Activated CD8-positive, alpha-beta memory T cell treated with anti-CD3 and anti-CD28 coated beads, Interleukin-2, amount 50 U/mL, for 24 hours (primary cell): ENCODE data around the gene NRXN3.

Experiments
- DNase-seq: peaks from one replicate; pipeline ENCODE4 v3.0.0-alpha.2; 2020; ENCODE audit errors: extremely low read depth

NRXN3 gene

GRCh38 chr14:79862045-79862444 is 1691.9 kb downstream of the NRXN3 start:
- DNase-seq: no peak

- DNase-seq: no peak
Measured at GRCh38 chr14:79871136-79871535, 1701.0 kb downstream of the NRXN3 start.

GRCh38 chr14:79878229-79878628 is 1708.1 kb downstream of the NRXN3 start:
- DNase-seq: no peak

GRCh38 chr14:79878785-79879184 is 1708.6 kb downstream of the NRXN3 start:
- no peak for DNase-seq

- no peak for DNase-seq
Measured at GRCh38 chr14:79881299-79881698, 1711.1 kb downstream of the NRXN3 start.

- no peak for DNase-seq
Measured at GRCh38 chr14:79890527-79890926, 1720.4 kb downstream of the NRXN3 start.

- DNase-seq: no peak
Measured at GRCh38 chr14:79896009-79896408, 1725.8 kb downstream of the NRXN3 start.

GRCh38 chr14:79899610-79900009 is 1729.4 kb downstream of the NRXN3 start:
- DNase-seq: no peak

GRCh38 chr14:79904497-79904896 is 1734.3 kb downstream of the NRXN3 start:
- no peak for DNase-seq

- DNase-seq: no peak
Measured at GRCh38 chr14:79906994-79907393, 1736.8 kb downstream of the NRXN3 start.

GRCh38 chr14:79910086-79910485 is 1739.9 kb downstream of the NRXN3 start:
- DNase-seq: no peak

- no peak for DNase-seq
Measured at GRCh38 chr14:79911744-79912143, 1741.6 kb downstream of the NRXN3 start.

- no peak for DNase-seq
Measured at GRCh38 chr14:79914595-79914994, 1744.4 kb downstream of the NRXN3 start.

GRCh38 chr14:79915406-79915805 is 1745.2 kb downstream of the NRXN3 start:
- DNase-seq: no peak

GRCh38 chr14:79916281-79916680 is 1746.1 kb downstream of the NRXN3 start:
- DNase-seq: no peak

GRCh38 chr14:79916892-79917291 is 1746.7 kb downstream of the NRXN3 start:
- DNase-seq: no peak
